GM19025 (cell line): ENCODE measurements around the gene DMD.
"Not testable (repeated sequence)": the region's sequence is repeated elsewhere in the genome, so short reads cannot be mapped to it uniquely, and the experiment has no call there.

Source experiments
- ATAC-seq: cut with Tn5 transposase; IDR thresholded peaks from one replicate; pipeline ENCODE4 v1.9.1; 2021; ENCODE audit warnings: mild to moderate bottlenecking, low read depth, moderate library complexity; ENCODE audit not compliant: unreplicated experiment

Gene DMD

DNA sequence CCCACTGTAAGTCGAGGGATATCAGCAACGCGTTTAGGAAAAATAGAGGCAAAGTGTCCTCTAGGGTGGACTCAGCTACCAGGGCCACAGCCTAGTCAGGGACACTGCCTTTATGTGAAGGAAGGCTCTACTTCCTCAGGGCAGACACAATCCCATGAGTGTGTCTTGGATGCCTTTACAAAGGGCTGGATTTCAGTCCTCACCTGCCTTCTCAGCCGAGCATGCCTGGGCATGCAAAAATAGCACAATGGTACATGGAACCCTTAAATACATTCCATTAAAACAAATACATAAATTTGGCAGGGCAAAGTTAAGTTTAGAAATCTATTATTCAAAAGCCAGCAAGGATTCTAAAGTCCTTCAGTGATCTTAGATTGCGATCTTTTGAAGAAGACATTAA lies 51.1 kb downstream of the DMD start:
- no peak for ATAC-seq

- no peak for ATAC-seq
Measured at GRCh38 chrX:33156152-33156726, 55.1 kb downstream of the DMD start.

GRCh38 chrX:33149580-33149979 lies 61.8 kb downstream of the DMD start:
- no peak for ATAC-seq

DNA sequence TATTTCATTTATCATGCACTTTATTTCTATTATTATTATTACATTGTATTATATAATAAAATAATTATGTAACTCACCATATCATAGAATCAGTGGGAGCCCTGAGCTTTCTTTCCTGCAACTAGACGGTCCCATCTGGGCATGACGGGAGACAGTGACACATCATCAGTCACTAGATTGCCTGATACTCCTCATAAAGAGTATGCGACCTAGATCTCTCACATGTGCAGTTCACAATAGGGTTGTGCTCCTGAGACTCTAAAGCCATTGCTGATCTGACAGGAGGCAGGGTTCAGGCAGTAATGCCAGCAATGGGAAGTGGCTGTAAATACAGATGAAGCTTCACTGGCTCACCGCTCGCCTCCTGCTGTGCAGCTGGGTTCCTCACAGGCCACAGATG lies 62.3 kb downstream of the DMD start:
- no peak for ATAC-seq

GRCh38 chrX:33142331-33142730 lies 69.0 kb downstream of the DMD start:
- no peak for ATAC-seq

GRCh38 chrX:33138677-33139249 lies 72.6 kb downstream of the DMD start:
- ATAC-seq, result no peak

DNA sequence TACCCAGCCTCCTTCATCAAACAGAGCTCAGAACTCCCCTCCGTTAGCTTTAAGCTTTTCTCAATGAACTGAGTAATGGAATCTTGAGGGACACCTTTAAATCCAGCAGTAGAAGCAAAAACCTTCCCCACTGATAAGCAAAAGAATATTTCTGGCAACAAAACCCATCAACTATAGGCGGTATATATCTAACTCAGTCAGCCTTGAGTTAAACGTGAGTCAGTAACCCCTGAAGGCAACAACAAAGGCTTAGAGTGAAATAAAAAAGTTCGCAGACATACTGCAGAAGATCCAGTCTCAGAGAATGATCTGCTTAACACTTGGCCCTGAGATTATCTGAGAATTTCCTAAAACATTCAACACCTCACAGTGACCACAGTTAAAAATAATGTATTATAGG lies 77.2 kb downstream of the DMD start:
- no peak for ATAC-seq

DNA sequence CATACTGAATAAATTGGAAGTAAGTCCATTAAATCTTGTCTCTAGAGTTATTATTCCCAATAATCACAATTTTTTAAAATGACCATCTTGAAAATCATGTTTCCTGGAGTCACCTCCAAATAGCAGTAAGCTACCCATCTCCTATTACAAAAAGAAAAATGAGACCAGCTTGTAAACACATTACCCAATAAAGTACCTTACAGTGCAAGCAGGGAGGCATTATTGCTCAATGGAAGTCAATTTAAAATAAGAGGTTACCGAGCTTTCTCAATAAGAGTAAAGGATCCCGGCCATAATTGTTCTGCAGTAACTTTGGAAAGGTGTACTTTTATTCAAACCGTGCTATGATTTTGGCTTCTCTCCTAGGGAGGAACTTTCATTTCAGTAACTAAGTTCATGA lies 78.0 kb downstream of the DMD start:
- ATAC-seq, result no peak

DNA sequence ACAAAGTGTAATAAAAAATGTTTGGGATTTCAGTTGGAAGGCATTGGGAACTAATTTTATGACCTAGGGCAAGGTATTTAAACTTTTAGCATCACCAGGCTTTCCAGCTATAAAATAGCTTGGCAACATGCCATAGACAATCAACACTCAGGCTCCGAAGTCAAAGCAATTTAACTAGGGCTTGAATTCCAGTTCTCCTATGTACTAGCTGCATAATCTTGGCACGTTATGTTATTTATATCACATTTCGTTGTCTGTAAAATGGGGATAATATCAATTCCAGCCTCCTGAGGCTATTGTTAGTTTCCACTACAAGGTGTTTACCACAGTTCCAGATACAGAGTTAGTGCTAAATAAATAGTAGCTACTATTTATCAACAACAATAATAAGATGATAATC lies 78.8 kb downstream of the DMD start:
- no peak for ATAC-seq

GRCh38 chrX:33129607-33130006 lies 81.7 kb downstream of the DMD start:
- ATAC-seq, result no peak

- ATAC-seq, result no peak
Measured at GRCh38 chrX:33128048-33128805, 83.1 kb downstream of the DMD start.

GRCh38 chrX:33126469-33126868 lies 84.9 kb downstream of the DMD start:
- ATAC-seq, result no peak

DNA sequence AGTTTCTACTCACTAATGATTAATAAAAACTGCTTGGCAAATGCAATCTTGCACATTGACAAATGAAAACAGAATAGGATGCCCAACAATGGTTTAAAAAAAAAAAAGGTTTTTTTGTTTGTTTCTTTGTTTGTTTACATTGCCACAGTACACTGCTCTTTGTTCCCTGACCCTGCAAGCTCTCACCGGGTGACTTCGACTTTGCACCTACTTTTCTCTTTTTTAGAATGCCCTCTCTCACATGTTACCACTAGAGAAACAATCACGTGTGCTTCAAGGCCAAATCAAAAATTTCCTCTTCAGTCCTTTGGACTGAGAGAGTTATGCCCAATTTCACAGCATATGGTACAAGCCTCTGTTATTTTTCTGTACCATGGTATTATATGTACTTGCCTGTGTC lies 101.5 kb downstream of the DMD start:
- no peak for ATAC-seq

DNA sequence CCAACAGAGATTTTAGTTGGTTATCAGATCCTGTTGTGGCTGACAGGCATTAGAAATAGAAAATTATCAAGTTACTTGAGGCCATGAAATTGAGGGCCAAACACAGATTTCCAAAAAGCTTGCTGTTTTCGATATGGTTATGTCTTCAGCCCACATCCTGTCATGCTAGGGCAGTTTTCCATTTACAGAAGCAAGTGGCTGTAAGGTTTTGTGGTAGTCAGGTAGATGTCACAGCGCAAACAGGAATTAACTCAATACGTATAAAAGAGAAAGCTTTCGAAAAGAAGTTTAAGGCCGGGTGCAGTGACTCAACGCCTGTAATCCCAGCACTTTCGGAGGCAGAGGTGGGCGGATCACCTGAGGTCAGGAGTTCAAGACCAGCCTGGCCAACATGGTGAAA lies 104.6 kb downstream of the DMD start:
- ATAC-seq, result no peak

GRCh38 chrX:33095079-33095478 lies 116.3 kb downstream of the DMD start:
- ATAC-seq, result no peak

DNA sequence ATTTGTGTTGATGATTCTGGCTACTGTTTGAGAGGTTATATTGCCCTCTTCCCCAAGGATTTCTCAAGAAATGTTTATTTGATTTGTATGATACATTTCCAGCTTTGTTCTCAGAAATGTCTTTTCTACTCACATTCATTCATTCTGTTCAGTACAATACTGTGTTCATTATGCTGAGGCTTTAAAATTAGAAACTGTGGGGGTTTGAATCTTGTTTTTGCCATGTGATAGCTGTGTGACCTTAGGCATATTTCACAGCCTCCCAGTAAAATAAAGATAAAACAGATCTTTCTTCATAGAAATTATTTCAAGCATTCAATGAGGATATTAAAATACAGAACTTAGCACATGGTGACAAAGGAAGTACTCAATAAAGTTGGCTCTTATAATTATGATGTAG lies 123.9 kb downstream of the DMD start:
- ATAC-seq, result no peak

- ATAC-seq, result no peak
Measured at GRCh38 chrX:33086886-33087285, 124.5 kb downstream of the DMD start.

DNA sequence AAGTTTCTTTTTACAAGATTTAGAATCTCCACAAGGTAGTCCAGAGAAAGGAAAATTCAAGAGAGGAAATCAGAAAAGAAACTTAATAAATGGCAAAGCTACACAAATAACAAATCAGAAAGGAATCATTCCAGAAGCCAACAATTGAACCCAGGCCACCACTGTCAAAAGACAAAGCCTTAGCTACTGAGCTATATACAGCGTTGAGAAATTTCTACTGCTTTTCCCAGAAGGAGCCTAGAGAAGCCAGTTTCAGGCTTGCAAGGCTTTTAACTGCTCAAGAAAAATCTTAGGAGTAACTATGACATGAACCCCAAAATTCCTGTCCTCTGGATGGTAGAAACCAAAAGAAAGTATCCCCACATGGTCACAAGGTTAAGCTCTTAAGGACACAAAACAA lies 129.0 kb downstream of the DMD start:
- ATAC-seq, result no peak

DNA sequence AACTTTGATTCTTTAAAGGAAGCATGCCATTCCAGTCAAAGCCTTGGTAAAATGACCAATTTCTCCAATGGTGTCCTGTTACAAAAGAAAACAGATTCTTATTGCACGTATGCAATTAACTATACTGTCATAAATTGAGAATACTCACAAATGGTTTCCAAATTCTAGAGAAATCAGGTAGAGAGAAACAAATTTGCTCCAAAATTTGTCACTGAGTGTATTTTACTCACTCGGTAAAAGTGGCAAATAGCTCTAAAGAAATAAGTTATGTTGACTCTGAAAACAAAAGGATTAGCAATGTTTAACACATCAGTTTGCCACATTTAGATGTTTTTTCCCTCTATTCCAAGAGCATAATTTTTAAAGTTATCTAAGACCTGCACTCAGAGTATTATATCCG lies 133.1 kb downstream of the DMD start:
- no peak for ATAC-seq

DNA sequence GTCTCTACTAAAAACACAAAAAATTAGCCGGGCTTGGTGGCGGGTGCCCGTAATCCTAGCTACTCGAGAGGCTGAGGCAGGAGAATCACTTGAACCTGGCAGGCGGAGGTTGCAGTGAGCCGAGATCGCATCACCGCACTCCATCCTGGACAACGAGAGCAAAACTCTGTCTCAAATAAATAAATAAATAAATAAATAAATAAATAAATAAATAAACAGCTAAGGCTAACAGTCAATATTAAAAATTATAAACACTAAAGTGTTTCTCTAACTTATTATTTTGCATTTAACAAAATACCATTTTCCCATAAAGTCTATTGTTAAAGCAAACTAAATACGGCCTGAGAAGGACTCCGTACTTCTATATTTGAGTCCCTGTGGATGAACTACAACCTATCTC lies 137.7 kb downstream of the DMD start:
- not testable (repeated sequence) for ATAC-seq

- ATAC-seq, result no peak
Measured at GRCh38 chrX:33065415-33065814, 145.9 kb downstream of the DMD start.

DNA sequence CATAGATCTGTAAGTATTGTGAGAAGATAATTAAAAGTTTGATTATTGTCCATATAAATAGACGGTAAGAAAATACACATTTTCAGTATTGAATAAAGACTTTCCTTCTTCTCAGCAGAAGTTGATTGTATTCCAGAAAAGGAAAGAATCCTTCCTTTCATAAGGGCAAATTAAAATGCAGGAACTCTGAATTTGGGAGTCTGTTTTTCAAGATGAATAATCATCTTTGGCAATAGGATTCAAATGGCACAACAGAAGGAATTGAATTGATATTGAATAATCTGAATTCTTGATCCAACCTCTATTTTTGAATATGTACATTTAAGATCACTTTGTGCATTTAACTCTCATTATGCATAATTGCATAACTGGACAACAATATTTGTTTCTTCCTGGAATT lies 149.3 kb downstream of the DMD start:
- ATAC-seq, result no peak
